Gastrocnemius medialis (tissue), 4 donors: ENCODE data around the gene TEX9.

Source experiments
- POLR2A ChIP-seq, 2 donors: fragments of 450-650 bp; IDR thresholded peaks; one replicate each; pipeline ENCODE4 v1.6.1; 2017; ENCODE audit warnings: antibody characterized with exemption in 2 of 2, mild to moderate bottlenecking in 2 of 2, moderate library complexity in 2 of 2
- TF ChIP-seq, protein P1 (sequence below), 5 experiments: fragments of 450-650 bp in 3 of 5; fragments of 200-600 bp in 2 of 5; sonication (generic) in 2 of 5; IDR thresholded peaks in 4 of 5; conservative IDR thresholded peaks in 1 of 5; 1 replicate in 4 of 5; 2 replicates in 1 of 5; pipeline ENCODE4 v1.5.1; 2016 to 2019; ENCODE audit warnings: antibody characterized with exemption in 5 of 5, mild to moderate bottlenecking in 3 of 5, moderate library complexity in 3 of 5

DNA sequence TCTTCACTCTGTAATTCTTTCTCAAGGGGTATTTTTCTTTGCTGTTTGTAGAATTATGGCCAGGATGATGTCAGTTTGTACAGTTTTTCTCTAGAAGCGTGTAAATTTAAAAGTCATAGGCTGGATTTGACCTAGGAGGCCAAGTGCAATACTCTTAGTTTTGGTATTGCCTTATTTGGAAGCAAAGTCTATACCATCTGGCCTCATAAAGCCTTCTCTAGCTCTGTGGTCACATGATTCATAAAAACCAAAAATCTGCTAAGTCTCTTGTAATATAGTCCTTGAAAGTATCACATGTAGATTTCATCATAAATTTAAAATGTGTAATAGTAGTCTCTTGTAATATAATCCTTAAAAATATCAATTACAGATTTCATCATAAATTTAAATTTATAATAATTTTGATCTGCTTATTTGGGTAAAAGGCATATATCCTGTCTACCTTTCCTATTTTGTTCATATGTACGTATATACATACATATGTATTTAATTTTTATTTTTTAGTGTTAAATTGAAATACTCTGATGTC, 25.6 kb downstream of the TEX9 start:
- TF ChIP-seq, protein P1, sequence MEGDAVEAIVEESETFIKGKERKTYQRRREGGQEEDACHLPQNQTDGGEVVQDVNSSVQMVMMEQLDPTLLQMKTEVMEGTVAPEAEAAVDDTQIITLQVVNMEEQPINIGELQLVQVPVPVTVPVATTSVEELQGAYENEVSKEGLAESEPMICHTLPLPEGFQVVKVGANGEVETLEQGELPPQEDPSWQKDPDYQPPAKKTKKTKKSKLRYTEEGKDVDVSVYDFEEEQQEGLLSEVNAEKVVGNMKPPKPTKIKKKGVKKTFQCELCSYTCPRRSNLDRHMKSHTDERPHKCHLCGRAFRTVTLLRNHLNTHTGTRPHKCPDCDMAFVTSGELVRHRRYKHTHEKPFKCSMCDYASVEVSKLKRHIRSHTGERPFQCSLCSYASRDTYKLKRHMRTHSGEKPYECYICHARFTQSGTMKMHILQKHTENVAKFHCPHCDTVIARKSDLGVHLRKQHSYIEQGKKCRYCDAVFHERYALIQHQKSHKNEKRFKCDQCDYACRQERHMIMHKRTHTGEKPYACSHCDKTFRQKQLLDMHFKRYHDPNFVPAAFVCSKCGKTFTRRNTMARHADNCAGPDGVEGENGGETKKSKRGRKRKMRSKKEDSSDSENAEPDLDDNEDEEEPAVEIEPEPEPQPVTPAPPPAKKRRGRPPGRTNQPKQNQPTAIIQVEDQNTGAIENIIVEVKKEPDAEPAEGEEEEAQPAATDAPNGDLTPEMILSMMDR (IDR thresholded peaks at IDR 0.05 in 4 of 5, conservative IDR thresholded peaks at IDR 0.05 in 1 of 5) = no peak
- no peak for TF ChIP-seq POLR2A (IDR thresholded peaks at IDR 0.05)
